Stimulated activated naive CD8-positive, alpha-beta T cell treated with anti-CD3 and anti-CD28 coated beads, Interleukin-15, Interleukin-2, amounts not matched to agents 100 U/mL and 50 U/mL, for 24 hours (primary cell): ENCODE results near the gene BAIAP2.
"Not testable (repeated sequence)": the region's sequence is repeated elsewhere in the genome, so short reads cannot be mapped to it uniquely, and the experiment has no call there.

Experiments used
- ATAC-seq: fragments of 150-1000 bp; cut with Tn5 transposase; one replicate; pipeline ENCODE4 v1.10.0; 2021
- DNase-seq: peaks from one replicate; pipeline ENCODE4 v3.0.0; 2021

The BAIAP2 gene

GRCh38 chr17:81069135-81069645 is 34.2 kb downstream of the BAIAP2 start:
- no peak for DNase-seq
- no peak for ATAC-seq

DNA sequence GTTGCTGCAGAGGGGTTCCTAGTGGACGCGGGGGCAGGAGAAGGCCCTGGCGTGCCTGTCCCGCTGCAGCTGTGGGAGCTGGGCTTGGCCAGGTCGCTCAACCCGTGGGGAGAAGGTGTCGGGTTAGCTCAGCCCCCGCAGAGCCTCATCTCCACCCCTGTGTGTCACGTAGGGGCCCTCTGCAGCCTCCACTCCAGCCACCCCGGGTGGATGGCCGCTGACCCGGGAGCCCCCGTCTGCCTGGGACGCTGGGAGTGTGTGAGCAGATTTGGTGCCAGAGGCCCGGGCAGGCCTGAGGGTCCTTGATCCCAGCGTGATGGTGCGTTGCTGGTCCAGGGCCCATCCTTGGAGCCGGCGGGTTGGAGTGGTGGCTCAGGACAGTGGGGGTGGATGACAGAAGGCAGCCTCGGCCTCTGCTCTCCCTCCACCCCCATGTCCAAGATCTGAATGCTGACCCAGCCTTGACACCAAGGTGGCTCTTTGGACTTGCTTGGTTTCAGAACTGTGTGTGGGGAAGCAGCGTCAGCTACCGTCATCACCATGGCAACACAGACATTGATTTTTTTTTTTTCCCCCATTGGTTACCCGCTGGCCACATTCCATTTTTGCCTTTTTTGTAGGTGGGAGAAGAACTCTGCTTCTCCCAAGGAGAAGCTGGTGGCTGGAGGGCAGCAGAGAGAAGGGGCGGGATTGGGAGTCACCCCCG is 35.7 kb downstream of the BAIAP2 start:
- ATAC-seq (no peak), DNase-seq (no peak)

DNA sequence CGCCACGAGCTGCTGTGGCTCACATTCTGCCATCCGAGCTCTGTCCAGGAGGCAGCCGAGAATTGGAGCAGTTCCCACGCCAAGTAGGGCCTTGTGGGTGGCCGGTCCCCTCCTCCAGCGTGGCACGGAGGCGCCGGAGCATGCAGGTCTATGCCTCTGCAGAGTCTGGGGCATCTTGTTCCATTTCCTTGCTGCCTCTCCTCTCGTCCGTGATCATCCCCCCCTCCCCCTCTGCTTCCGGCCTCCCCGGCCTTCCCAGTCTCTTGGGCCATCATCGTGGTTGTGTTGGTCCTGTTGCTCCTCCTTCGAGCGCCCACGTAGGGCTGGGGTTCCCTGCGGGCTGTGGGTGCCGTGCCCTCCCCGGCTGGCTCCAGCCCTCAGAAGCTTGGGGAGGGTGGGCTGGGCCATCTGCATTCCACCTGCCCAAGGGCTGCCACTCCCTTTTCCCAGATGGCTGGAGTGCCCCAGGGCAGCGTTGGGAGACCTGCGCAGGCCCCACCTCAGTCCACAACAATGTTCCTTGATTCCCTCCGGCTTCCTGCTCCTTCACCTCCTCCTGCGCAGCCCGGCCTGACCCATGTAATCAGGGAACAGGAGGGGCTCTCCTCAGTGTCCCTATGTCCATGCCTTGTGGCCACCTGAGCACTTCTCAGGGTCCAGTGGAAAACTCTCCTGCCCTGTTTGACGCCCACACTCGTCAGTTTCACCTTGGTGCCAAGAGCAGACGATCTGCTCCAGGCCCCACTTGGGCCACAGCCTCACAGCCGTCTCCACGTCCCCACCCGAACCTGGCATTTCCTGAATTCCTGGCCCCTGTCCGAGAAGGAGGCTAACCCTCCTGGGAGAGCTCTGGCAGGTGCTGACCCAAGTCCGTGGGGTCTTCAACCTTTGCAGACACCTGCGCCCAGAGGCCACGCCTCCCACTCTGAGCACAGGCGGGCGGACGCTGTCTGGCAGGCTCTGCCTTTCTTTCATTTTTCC is 37.1 kb downstream of the BAIAP2 start:
- ATAC-seq, result no peak
- no peak for DNase-seq

DNA sequence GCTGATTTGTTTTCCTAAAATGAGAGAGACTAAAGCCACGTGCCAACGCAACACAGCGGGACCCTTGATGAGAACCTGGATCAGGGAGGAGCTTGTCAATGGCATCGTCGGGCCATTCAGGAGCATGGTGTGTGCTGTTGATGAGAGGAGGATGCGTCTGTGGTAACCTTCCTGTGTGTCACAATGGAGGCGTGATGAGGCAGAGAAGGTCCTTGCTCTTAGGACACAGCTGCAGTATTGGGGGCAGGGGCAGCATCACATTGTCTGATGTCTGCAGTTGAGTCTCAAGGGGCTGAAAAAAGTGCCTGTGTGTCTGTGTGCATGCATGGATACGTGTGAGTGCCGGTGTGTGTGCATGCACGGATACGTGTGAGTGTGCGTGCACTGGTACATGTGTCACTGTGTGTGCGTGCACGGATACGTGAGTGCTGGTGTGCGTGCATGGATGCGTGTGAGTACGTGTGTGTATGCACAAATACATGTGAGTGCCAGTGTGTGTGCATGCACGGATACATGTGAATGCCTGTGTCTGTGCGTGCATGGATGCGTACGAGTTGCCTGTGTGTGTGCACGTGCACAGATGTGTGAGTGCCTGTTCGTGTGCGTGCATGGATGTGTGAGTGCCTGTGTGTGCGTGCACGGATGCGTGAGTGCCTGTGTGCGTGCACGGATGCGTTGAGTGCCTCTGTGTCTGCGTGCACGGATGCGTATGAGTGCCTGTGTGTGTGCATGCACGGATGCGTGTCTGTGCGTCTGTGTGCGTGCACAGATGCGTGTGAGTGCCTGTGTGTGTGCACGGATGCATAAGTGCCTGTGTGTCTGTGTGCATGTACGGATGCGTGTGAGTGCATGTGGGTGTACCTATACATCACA is 39.3 kb downstream of the BAIAP2 start:
- DNase-seq (no peak), ATAC-seq (no peak)

DNA sequence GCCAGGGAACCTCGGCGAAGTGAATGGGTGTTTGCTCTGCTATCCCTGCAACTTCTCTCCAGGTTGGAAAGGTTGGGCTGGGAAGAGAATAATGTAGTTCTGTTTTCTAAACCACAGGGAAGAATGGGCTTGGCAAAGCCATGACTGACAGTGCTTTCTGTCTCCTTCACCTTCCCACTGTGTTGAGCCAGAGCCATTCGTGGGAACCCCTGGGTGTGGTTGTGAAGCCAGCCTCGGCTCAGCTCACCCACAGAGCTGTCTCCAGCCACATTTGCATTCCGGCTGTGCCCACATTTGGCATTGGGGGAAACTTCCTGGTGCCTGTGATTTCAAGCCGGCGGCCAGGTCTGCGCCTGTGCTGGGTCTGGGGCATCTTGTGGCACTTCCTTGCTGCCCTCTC is 39.9 kb downstream of the BAIAP2 start:
- ATAC-seq (no peak), DNase-seq (no peak)

- DNase-seq (no peak), ATAC-seq (no peak)
Measured at GRCh38 chr17:81075307-81075706, 40.4 kb downstream of the BAIAP2 start.

DNA sequence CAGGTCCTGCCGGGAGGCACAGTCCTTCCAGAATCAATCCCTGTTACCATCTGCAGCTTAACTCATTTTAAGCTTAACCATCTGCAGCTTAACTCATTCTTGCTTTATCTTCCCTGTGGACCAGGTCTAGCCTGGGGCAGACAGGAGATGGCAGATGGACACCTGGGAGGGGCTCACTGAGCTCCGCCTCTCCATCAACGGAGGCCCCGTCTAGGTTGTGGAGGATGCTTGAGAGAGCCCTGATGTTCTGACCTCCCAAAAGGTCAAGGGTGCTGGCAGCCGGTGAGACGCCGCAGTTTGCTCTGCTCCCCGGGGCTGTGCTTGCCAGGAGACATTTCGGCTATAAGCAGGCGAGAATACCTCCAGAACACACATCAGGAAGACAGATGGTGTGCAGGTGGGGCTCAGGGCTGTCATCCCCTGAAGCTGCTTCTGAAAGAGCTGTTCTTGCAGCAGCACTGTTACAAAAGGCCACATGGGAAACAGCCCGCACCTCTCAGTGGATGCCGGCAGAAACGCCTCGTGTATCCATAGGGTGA is 41.3 kb downstream of the BAIAP2 start:
- DNase-seq, result no peak
- no peak for ATAC-seq

DNA sequence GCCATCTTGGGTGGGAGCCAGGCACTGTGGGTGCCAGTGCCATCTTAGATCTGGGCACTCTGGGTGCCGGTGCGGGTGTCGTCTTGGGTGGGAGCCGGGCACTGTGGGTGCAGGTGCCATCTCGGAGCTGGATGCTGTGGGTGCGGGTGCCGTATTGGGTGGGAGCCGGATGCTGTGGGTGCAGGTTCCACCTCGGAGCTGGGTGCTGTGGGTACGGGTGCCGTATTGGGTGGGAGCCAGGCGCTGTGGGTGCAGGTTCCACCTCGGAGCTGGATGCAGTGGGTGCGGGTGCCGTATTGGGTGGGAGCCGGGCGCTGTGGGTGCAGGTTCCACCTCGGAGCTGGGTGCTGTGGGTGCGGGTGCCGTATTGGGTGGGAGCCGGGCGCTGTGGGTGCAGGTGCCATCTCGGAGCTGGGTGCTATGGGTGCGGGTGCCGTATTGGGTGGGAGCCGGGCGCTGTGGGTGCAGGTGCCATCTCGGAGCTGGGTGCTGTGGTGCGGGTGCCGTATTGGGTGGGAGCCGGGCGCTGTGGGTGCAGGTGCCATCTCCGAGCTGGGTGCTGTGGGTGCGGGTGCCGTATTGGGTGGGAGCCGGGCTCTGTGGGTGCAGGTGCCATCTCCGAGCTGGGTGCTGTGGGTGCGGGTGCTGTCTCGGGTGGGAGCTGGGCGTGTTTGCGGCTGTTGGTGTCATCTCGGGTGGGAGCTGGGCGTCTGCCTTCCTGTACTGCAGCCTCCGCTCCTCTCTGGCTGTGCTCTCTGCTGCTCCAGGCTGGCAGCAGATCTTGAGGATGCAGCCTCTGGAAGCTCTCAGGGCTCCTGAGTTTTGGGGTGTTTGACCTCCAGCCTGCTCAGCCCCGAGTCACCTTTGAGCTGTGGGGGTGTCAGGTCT is 43.3 kb downstream of the BAIAP2 start:
- not testable (repeated sequence) for ATAC-seq, DNase-seq

GRCh38 chr17:81080019-81080418 is 45.1 kb downstream of the BAIAP2 start:
- DNase-seq (no peak), ATAC-seq (no peak)

DNA sequence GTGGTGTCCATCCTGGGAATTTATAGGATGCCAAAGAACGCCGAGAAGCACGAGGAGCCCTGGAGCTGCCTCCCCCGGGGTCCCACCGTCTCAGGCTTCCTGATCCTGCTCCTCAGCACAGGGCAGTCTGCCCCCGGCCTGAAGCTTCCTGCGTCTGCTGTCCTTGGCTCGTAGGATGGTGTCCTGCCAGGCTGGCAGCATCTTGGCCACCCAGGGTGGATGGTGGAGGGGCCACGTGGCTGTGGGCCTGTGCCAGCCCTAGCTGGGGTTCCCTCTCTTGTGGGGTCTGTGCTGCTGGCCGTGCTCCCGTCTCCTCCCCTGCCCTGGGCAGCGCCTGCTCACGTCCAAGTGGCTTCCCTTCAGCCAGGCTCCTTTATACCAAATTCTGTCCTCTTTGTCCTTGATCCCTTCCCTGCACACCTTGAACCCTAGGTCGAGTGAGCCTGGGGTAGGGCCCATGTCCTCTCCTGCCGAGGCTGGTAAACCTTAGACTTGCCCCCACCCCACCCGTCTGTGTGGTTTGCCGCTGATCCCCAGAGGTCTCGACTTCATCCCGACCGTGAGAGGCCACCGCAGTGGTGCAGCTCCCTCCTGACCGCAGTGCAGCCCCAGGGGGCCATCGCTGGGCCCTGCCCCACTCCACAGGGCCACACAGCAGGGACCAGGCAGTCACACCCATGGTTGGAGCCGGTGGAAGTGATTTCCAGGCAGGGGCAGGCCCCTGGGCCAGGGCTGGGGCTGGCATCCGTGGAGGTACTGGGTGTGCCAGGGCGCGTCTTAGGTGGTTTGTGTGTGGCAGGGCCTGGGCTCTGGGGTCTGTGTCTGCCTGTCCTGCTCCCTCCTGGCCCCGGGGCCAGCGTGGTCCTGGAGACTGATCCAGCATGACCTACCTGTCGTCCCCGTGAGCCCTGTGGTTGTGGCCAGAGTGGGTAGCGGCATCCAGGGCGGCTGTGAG is 46.5 kb downstream of the BAIAP2 start:
- no peak for ATAC-seq
- no peak for DNase-seq

GRCh38 chr17:81082177-81083073 is 47.5 kb downstream of the BAIAP2 start:
- no peak for DNase-seq
- no peak for ATAC-seq

GRCh38 chr17:81083125-81083765 is 48.3 kb downstream of the BAIAP2 start:
- no peak for ATAC-seq
- no peak for DNase-seq

- DNase-seq, result no peak
- no peak for ATAC-seq
Measured at GRCh38 chr17:81084680-81085419, 49.9 kb downstream of the BAIAP2 start.

GRCh38 chr17:81085420-81085911 is 50.5 kb downstream of the BAIAP2 start:
- ATAC-seq (no peak), DNase-seq (no peak)

DNA sequence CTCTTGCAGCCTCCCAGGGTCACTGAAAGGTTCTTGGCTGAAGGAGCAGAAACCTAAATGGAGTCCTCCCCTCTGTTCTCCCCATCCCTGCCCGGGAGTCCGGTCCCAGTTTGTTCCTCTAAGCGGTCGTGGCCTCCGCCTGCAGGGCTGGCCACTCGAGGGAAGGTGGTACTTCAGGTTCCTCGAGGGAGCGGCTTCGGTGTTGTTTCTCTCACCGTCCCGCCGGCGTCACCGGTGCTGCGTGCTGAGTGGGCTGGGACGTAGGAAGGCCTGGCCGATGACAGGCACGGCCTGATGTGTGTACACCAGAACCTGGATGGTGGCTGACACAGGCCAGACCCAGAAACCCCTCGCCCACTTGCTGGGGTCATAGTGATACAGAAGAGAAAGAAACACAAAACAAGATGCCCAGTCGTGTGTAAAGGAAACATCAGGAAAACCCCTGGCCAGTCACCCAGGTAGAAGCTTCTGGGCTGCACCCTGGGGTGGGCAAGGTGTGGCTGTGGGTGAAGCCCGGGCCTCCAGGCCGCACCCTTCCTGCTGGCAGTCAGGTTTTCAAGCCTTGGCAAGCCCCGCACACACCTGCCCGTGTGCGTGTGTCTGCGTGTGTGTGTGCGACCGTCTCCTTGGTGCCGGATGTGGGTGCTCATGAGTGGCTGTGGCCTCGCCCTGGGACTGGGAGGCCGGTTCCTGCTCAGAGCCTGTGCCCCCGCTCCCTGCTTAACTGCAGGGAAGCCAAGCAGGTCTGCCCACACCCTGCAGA is 52.0 kb downstream of the BAIAP2 start:
- no peak for ATAC-seq
- DNase-seq, result no peak
